ENCODE results near the gene TAAR6.

TAAR6 gene

GRCh38 chr6:132604635-132605152, 34.6 kb downstream of the TAAR6 start:
- H3K4me2 ChIP-seq (ENCODE audit: low read depth, low read length, poor library complexity, severe bottlenecking), result no peak overlapping the region
- no peaks in the 10 kb centered on the region for H3K36me3 ChIP-seq (ENCODE audit: low read length)
- no peaks in the 10 kb centered on the region for H3F3A ChIP-seq (ENCODE audit: insufficient read depth)
- H3K27ac ChIP-seq (ENCODE audit: low read depth, low read length), result no peak overlapping the region
- no peak overlapping the region for H2AFZ ChIP-seq (ENCODE audit: low read depth, low read length, severe bottlenecking)
- H3K79me2 ChIP-seq (ENCODE audit: insufficient read depth, low read length), result no peaks in the 10 kb centered on the region
- H3K4me3 ChIP-seq (ENCODE audit: insufficient read depth, low read length, poor library complexity, severe bottlenecking), result no peak overlapping the region
- no peaks in the 10 kb centered on the region for H3K9me2 ChIP-seq (replicated peaks; ENCODE audit: insufficient read depth, low read length)
- no peak for TF ChIP-seq CTCF (IDR thresholded peaks at IDR 0.05; ENCODE audit: insufficient read depth, low read length, poor library complexity, severe bottlenecking)
- no peak for TF ChIP-seq EZH2phosphoT487 (conservative IDR thresholded peaks at IDR 0.05; ENCODE audit: low read length)
- H3K9ac ChIP-seq (ENCODE audit: low read length), result no peak overlapping the region
- no peaks in the 10 kb centered on the region for H4K20me1 ChIP-seq (ENCODE audit: low read depth, low read length)
- no peaks in the 10 kb centered on the region for H3K27me3 ChIP-seq (ENCODE audit: low read length)
- H3K9me3 ChIP-seq (ENCODE audit: insufficient read depth, low read length), result no peaks in the 10 kb centered on the region

GRCh38 chr6:132607544-132608233, 37.6 kb downstream of the TAAR6 start:
- H4K20me1 ChIP-seq (ENCODE audit: low read depth, low read length), result no peaks in the 10 kb centered on the region
- H3K9ac ChIP-seq (ENCODE audit: low read length), result no peak overlapping the region
- no peak overlapping the region for H3K4me3 ChIP-seq (ENCODE audit: insufficient read depth, low read length, poor library complexity, severe bottlenecking)
- no peak overlapping the region for H2AFZ ChIP-seq (ENCODE audit: low read depth, low read length, severe bottlenecking)
- no peak overlapping the region for H3K27ac ChIP-seq (ENCODE audit: low read depth, low read length)
- no peaks in the 10 kb centered on the region for H3F3A ChIP-seq (ENCODE audit: insufficient read depth)
- H3K9me3 ChIP-seq (ENCODE audit: insufficient read depth, low read length), result no peaks in the 10 kb centered on the region
- H3K4me2 ChIP-seq (ENCODE audit: low read depth, low read length, poor library complexity, severe bottlenecking), result no peak overlapping the region
- no peak for TF ChIP-seq CTCF (IDR thresholded peaks at IDR 0.05; ENCODE audit: insufficient read depth, low read length, poor library complexity, severe bottlenecking)
- no peak for TF ChIP-seq EZH2phosphoT487 (conservative IDR thresholded peaks at IDR 0.05; ENCODE audit: low read length)
- no peaks in the 10 kb centered on the region for H3K9me2 ChIP-seq (replicated peaks; ENCODE audit: insufficient read depth, low read length)
- no peaks in the 10 kb centered on the region for H3K36me3 ChIP-seq (ENCODE audit: low read length)
- H3K27me3 ChIP-seq (ENCODE audit: low read length), result no peaks in the 10 kb centered on the region
- H3K79me2 ChIP-seq (ENCODE audit: insufficient read depth, low read length), result no peaks in the 10 kb centered on the region

- H3K36me3 ChIP-seq (ENCODE audit: low read length), result no peaks in the 10 kb centered on the region
- H3K9ac ChIP-seq (ENCODE audit: low read length), result no peak overlapping the region
- no peak overlapping the region for H3K4me2 ChIP-seq (ENCODE audit: low read depth, low read length, poor library complexity, severe bottlenecking)
- H3K9me3 ChIP-seq (ENCODE audit: insufficient read depth, low read length), result no peaks in the 10 kb centered on the region
- H3K79me2 ChIP-seq (ENCODE audit: insufficient read depth, low read length), result no peaks in the 10 kb centered on the region
- H3K9me2 ChIP-seq (replicated peaks; ENCODE audit: insufficient read depth, low read length), result no peaks in the 10 kb centered on the region
- no peaks in the 10 kb centered on the region for H3F3A ChIP-seq (ENCODE audit: insufficient read depth)
- H2AFZ ChIP-seq (ENCODE audit: low read depth, low read length, severe bottlenecking), result no peak overlapping the region
- no peak overlapping the region for H3K27ac ChIP-seq (ENCODE audit: low read depth, low read length)
- H3K27me3 ChIP-seq (ENCODE audit: low read length), result no peaks in the 10 kb centered on the region
- H4K20me1 ChIP-seq (ENCODE audit: low read depth, low read length), result no peaks in the 10 kb centered on the region
- no peak overlapping the region for H3K4me3 ChIP-seq (ENCODE audit: insufficient read depth, low read length, poor library complexity, severe bottlenecking)
- TF ChIP-seq CTCF (IDR thresholded peaks at IDR 0.05; ENCODE audit: insufficient read depth, low read length, poor library complexity, severe bottlenecking), result no peak
- no peak for TF ChIP-seq EZH2phosphoT487 (conservative IDR thresholded peaks at IDR 0.05; ENCODE audit: low read length)
Measured at GRCh38 chr6:132611616-132612015, 41.5 kb downstream of the TAAR6 start.
